Adrenal gland (tissue), 12 donors: ENCODE measurements around the gene CFD. TPM values are rescaled to one million over a fixed set of nuclear protein-coding genes. Genes with fewer than 3 reads are reported as not detected.
A peak's percentile ranks its signal among the peaks of the same experiment; 100 is the strongest.

ENCODE experiments used
- DNase-seq, 7 donors: peaks; one replicate each; pipeline ENCODE4 v3.0.0-alpha.2; 2019 to 2020
- H3K27ac ChIP-seq, 5 donors: fragments of 200-600 bp; sonication (generic) in 4 of 5; 1 replicate in 3 of 5; 2 replicates in 2 of 5; pipeline versions ENCODE4 v1.5.1 to v1.8.0; 2016 to 2020; ENCODE audit warnings: mild to moderate bottlenecking in 1 of 5
- H3K27me3 ChIP-seq: fragments of 200-600 bp; 2 replicates; pipeline ENCODE4 v1.8.0; 2021
- H3K36me3 ChIP-seq, 2 donors: fragments of 200-600 bp; replicated peaks in 1 of 2; 1 replicate in 1 of 2; 2 replicates in 1 of 2; pipeline versions ENCODE4 v1.5.1 to v1.8.0; 2018 to 2022
- H3K4me1 ChIP-seq, 2 donors: fragments of 200-600 bp; replicated peaks in 1 of 2; 1 replicate in 1 of 2; 2 replicates in 1 of 2; pipeline versions ENCODE4 v1.5.1 to v1.8.0; 2018 to 2021
- H3K4me3 ChIP-seq, 4 donors: fragments of 200-600 bp; sonication (generic) in 3 of 4; one replicate each; pipeline ENCODE4 v1.5.1; 2016 to 2018
- H3K9me3 ChIP-seq, 3 donors: fragments of 200-600 bp; sonication (generic) in 1 of 3; replicated peaks in 1 of 3; 1 replicate in 2 of 3; 2 replicates in 1 of 3; pipeline versions ENCODE4 v1.5.1 to v1.8.0; 2016 to 2021
- CTCF ChIP-seq, 6 experiments: fragments of 450-650 bp in 4 of 6; fragments of 200-600 bp in 2 of 6; sonication (generic) in 1 of 6; IDR thresholded peaks; 1 replicate in 5 of 6; 2 replicates in 1 of 6; pipeline versions ENCODE4 v1.5.1 to v1.8.0; 2016 to 2021; ENCODE audit warnings: antibody characterized with exemption in 6 of 6, mild to moderate bottlenecking in 2 of 6, moderate library complexity in 1 of 6
- POLR2A ChIP-seq, 2 donors: fragments of 450-650 bp; IDR thresholded peaks; one replicate each; pipeline ENCODE4 v1.6.1; 2017; ENCODE audit warnings: antibody characterized with exemption in 2 of 2, mild to moderate bottlenecking in 2 of 2, moderate library complexity in 1 of 2
- WGBS, 4 donors: extraction: QIAGEN DNeasy Blood & Tissue Kit in 2 of 4; methylation state at CpG; one replicate each; pipeline versions ENCODE4 v1.1.5 to v1.1.7; 2013 to 2017; 5-methylcytosine and 5-hydroxymethylcytosine counted together
- intact Hi-C, 2 donors: fragments of 100-400 bp; cut with DNase I; formaldehyde crosslinking; loops; one replicate each; pipeline versions ENCODE4 v1.14.1 to v1.15.0; 2022 to 2023
- polyA plus RNA-seq, 3 donors: library from polyadenylated mRNA; stranded (reverse); fragments of 200-250 nt in 2 of 3; fragments of 350-450 nt in 1 of 3; fragmentation: Illumina TruSeq in 1 of 3; extraction: RNeasy Lipid Tissue Mini Kit (QIAGEN cat#74804) in 1 of 3; gene quantifications; one replicate each; pipeline ENCODE4 v1.2.3, GENCODE V29; 2013 to 2014
- total RNA-seq, 9 donors: library from RNA; depleted of rRNA in 4 of 9; stranded (reverse); fragments of >200 nt in 4 of 9; fragments of 120-200 nt in 1 of 9; fragmentation: NEBNext Ultra II Directional in 1 of 9; extraction: Animal tissue kit (Norgen Biotek cat#: 25700) in 1 of 9; gene quantifications; one replicate each; pipeline versions ENCODE4 v1.1.0 to v1.2.4, GENCODE V29; 2013 to 2023
- donor health status: healthy with polysubstance abuse.
- donor health status: Bipolar disorder and iron deficiency.
- donor health status: DM: yes; HTN: yes; CAD: no.
- donor health status: DM: no; HTN: no; CAD: no.
- donor health status: DM: no; HTN: no; CAD: no.
- donor health status: DM: yes; HTN: yes; CAD: no.

Gene CFD
- total and polyA plus RNA-seq, 12 donors = 0.92 to 466 (median 55.1) TPM

- H3K4me1 ChIP-seq = peaks cover 15 to 22% of the 10 kb centered on the region in 2 donors
Measured at GRCh38 chr19:867301-867793, 7.9 kb downstream of the CFD start.

GRCh38 chr19:867855-868457 lies 8.5 kb downstream of the CFD start:
- Histone ChIP-seq H3K9me3 (no peaks in the 10 kb centered on the region), H3K4me1 (peaks cover 12 to 24% of the 10 kb centered on the region in 2 donors), H3K27ac (no peak overlapping the region), H3K27me3 (no peaks in the 10 kb centered on the region), H3K4me3 (no peak overlapping the region), H3K36me3 (peaks cover 0 to 23% of the 10 kb centered on the region in 2 donors)
- intact Hi-C loops = loop anchor here (2.0 to 5.0 kb wide), 2 partner anchors 53 to 114 kb away; partner anchors contain the start of gene WDR18 (in 1 of the 2)
- peak in 1 of 7 donors; percentile 19 for DNase-seq
- 92 to 94% (median 92%) methylated on average over 23 to 39 of the region's 39 CpGs for WGBS, 4 donors
- TF ChIP-seq CTCF (IDR thresholded peaks at IDR 0.05) (no peak), POLR2A (IDR thresholded peaks at IDR 0.05) (no peak)

More at GRCh38 chr19:867301-867793, 7.9 kb downstream of the CFD start:
- peak in 1 of 7 donors; percentile 21 for DNase-seq
- H3K9me3 ChIP-seq = no peaks in the 10 kb centered on the region
- TF ChIP-seq POLR2A (IDR thresholded peaks at IDR 0.05) (no peak), CTCF (IDR thresholded peaks at IDR 0.05) (no peak)
- peaks cover 0 to 23% of the 10 kb centered on the region in 2 donors for H3K36me3 ChIP-seq
- no peaks in the 10 kb centered on the region for H3K27me3 ChIP-seq
- H3K4me3 ChIP-seq = no peak overlapping the region
- H3K27ac ChIP-seq = no peak overlapping the region
- intact Hi-C loops = loop anchor here (2.0 to 5.0 kb wide), 2 partner anchors 53 to 115 kb away; partner anchors contain the start of gene WDR18 (in 1 of the 2)
- WGBS, 4 donors = 82 to 90% (median 86%) methylated on average over 10 to 16 of the region's 16 CpGs

- H3K4me3 ChIP-seq = no peak overlapping the region
- peaks cover 0 to 25% of the 10 kb centered on the region in 2 donors for H3K36me3 ChIP-seq
- no peak for TF ChIP-seq POLR2A (IDR thresholded peaks at IDR 0.05)
- no peak for TF ChIP-seq CTCF (IDR thresholded peaks at IDR 0.05)
- intact Hi-C loops = loop anchor here in 1 of 2 donors (5.0 kb wide), 1 partner anchor 114 kb away; the partner anchor contains the start of gene WDR18
- 80 to 91% (median 89%) methylated on average over 16 to 34 of the region's 34 CpGs for WGBS, 4 donors
- H3K9me3 ChIP-seq = no peaks in the 10 kb centered on the region
- no peaks in the 10 kb centered on the region for H3K27me3 ChIP-seq
- peak overlapping the region in 4 of 5 donors; percentile 63 to 91 (median 78) for H3K27ac ChIP-seq
- peaks cover 12 to 19% of the 10 kb centered on the region in 2 donors for H3K4me1 ChIP-seq
- peak in 1 of 7 donors; percentile 24 for DNase-seq
Measured at GRCh38 chr19:868458-869244, 9.2 kb downstream of the CFD start.
